ENCODE results near the gene PPP1CA. TPM values are rescaled to one million over a fixed set of nuclear protein-coding genes. Genes with fewer than 3 reads are reported as not detected.

PPP1CA gene
- total RNA-seq, 1 experiment from 2014 or later, result 668 TPM

- no peak for DNase-seq (ENCODE audit: low read depth in 1 of 2, low spot score in 2 of 2)
- H3K9me3 ChIP-seq (replicated peaks), result no peaks in the 10 kb centered on the region
- no peaks in the 10 kb centered on the region for H3K4me1 ChIP-seq (replicated peaks)
- H3K4me3 ChIP-seq, result no peak overlapping the region
- H3K36me3 ChIP-seq, result peaks cover 26% of the 10 kb centered on the region
- no peak overlapping the region for H3K27ac ChIP-seq
- no peaks in the 10 kb centered on the region for H3K27me3 ChIP-seq (replicated peaks)
These were observed 36.6 kb downstream of the PPP1CA start for GRCh38 chr11:67364783-67365722.

GRCh38 chr11:67364169-67364568, 37.5 kb downstream of the PPP1CA start:
- no peak overlapping the region for H3K4me3 ChIP-seq
- H3K9me3 ChIP-seq (replicated peaks), result no peaks in the 10 kb centered on the region
- DNase-seq (ENCODE audit: low read depth in 1 of 2, low spot score in 2 of 2), result no peak

GRCh38 chr11:67357831-67358670, 43.6 kb downstream of the PPP1CA start:
- H3K27ac ChIP-seq, result no peak overlapping the region
- no peak for DNase-seq (ENCODE audit: low read depth in 1 of 2, low spot score in 2 of 2)
- peaks cover 48% of the 10 kb centered on the region for H3K4me1 ChIP-seq (replicated peaks)
- H3K27me3 ChIP-seq (replicated peaks), result no peaks in the 10 kb centered on the region
- H3K9me3 ChIP-seq (replicated peaks), result no peaks in the 10 kb centered on the region
- H3K4me3 ChIP-seq, result no peak overlapping the region
- H3K36me3 ChIP-seq, result no peaks in the 10 kb centered on the region

More at GRCh38 chr11:67364169-67364568, 37.5 kb downstream of the PPP1CA start:
- Histone ChIP-seq H3K4me1 (replicated peaks) (no peaks in the 10 kb centered on the region), H3K27ac (no peak overlapping the region), H3K36me3 (peaks cover 22% of the 10 kb centered on the region), H3K27me3 (replicated peaks) (no peaks in the 10 kb centered on the region)

DNA sequence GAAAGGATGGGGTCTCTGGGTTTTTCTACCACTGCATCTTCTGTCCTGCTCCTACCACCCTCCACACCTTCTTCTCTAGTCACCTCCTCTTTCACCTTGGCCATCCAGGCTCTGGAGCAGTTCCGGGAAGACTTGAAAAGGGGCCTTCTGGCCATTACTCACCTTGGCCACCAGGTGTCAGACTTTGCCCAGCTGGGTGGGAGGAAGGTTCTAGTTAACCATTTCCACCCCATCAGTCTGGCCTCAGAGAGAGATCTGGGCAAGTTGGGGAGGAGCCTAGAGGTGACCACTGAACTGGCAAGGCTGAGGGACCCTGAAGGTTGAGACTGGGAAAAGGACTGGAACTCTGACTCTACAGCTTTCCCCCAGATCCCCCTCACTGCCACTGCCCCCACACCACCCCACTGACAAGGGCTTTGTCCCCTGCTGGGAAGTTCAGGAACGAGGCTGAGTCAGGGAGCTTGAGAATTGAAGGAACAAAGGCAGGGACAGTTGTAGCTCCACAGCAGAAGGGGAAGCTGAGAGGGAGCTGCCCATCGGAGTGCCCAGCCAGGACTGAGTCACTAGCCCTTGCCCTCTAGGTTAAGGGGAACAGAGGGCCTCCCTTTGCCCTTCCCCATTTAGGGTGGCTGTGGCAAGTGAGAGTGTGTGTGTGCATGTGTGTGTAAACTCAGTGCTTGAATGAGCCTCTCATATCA, 44.6 kb downstream of the PPP1CA start:
- Histone ChIP-seq H3K4me3 (no peak overlapping the region), H3K9me3 (replicated peaks) (no peaks in the 10 kb centered on the region), H3K36me3 (no peaks in the 10 kb centered on the region), H3K4me1 (replicated peaks) (peaks cover 58% of the 10 kb centered on the region), H3K27ac (no peak overlapping the region), H3K27me3 (replicated peaks) (no peaks in the 10 kb centered on the region)
- DNase-seq (ENCODE audit: low read depth in 1 of 2, low spot score in 2 of 2), result peak; percentile 88 to 91

- DNase-seq (ENCODE audit: low read depth in 1 of 2, low spot score in 2 of 2), result no peak
- H3K4me3 ChIP-seq, result no peak overlapping the region
- H3K27me3 ChIP-seq (replicated peaks), result no peaks in the 10 kb centered on the region
- no peaks in the 10 kb centered on the region for H3K9me3 ChIP-seq (replicated peaks)
- H3K27ac ChIP-seq, result no peak overlapping the region
- peaks cover 63% of the 10 kb centered on the region for H3K4me1 ChIP-seq (replicated peaks)
- H3K36me3 ChIP-seq, result no peaks in the 10 kb centered on the region; the same call in 1 of the 2 replicates
These were observed 45.2 kb downstream of the PPP1CA start for GRCh38 chr11:67356387-67356863.

DNA sequence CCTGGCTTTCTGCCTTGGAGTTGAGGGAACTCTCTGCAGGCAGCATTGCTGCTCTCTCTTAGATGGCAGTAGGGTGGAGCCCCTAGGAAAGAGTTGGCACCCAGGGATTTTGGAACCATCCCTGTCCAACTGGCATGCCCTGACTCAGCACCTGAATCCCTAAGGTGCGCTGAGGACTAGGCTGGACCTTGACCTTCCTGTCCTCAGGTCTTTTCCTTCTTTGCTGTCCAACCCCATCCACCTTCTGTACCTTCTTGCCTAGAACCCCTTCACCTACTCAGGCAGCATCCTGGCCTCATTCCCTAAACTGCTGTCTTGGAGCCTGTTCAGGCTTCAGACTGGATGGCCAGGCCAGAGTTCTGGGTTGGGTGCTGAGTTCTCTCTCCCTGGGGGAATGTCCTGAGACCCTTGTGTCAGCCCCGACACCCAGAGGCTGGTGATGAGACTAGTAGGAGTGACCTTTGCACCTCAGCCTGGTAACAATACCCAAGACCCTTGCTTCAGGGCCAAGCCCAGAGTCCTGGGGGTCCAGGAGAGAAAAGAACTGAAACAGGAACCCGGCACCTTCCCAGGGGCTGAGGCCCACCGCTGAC, 45.8 kb downstream of the PPP1CA start:
- H3K36me3 ChIP-seq, result peaks cover 2% of the 10 kb centered on the region; the same call in 1 of the 2 replicates
- H3K4me1 ChIP-seq (replicated peaks), result peaks cover 65% of the 10 kb centered on the region
- no peaks in the 10 kb centered on the region for H3K9me3 ChIP-seq (replicated peaks)
- DNase-seq (ENCODE audit: low read depth in 1 of 2, low spot score in 2 of 2), result no peak
- no peak overlapping the region for H3K27ac ChIP-seq
- no peaks in the 10 kb centered on the region for H3K27me3 ChIP-seq (replicated peaks)
- H3K4me3 ChIP-seq, result no peak overlapping the region

GRCh38 chr11:67355023-67355793, 46.5 kb downstream of the PPP1CA start:
- Histone ChIP-seq H3K4me3 (no peak overlapping the region), H3K36me3 (peaks cover 4% of the 10 kb centered on the region; the same call in 1 of the 2 replicates), H3K27me3 (replicated peaks) (no peaks in the 10 kb centered on the region), H3K4me1 (replicated peaks) (peaks cover 65% of the 10 kb centered on the region), H3K9me3 (replicated peaks) (no peaks in the 10 kb centered on the region), H3K27ac (peak overlapping the region; percentile 95)
- no peak for DNase-seq (ENCODE audit: low read depth in 1 of 2, low spot score in 2 of 2)

- H3K9me3 ChIP-seq (replicated peaks), result no peaks in the 10 kb centered on the region
- H3K4me1 ChIP-seq (replicated peaks), result peaks cover 65% of the 10 kb centered on the region
- no peaks in the 10 kb centered on the region for H3K27me3 ChIP-seq (replicated peaks)
- H3K4me3 ChIP-seq, result peak overlapping the region; percentile 46
- DNase-seq (ENCODE audit: low read depth in 1 of 2, low spot score in 2 of 2), result peak; percentile 95 to 97
- H3K36me3 ChIP-seq, result peaks cover 4% of the 10 kb centered on the region; the same call in 1 of the 2 replicates
- peak overlapping the region; percentile 95 for H3K27ac ChIP-seq
These were observed 47.3 kb downstream of the PPP1CA start for GRCh38 chr11:67354075-67355022.

DNA sequence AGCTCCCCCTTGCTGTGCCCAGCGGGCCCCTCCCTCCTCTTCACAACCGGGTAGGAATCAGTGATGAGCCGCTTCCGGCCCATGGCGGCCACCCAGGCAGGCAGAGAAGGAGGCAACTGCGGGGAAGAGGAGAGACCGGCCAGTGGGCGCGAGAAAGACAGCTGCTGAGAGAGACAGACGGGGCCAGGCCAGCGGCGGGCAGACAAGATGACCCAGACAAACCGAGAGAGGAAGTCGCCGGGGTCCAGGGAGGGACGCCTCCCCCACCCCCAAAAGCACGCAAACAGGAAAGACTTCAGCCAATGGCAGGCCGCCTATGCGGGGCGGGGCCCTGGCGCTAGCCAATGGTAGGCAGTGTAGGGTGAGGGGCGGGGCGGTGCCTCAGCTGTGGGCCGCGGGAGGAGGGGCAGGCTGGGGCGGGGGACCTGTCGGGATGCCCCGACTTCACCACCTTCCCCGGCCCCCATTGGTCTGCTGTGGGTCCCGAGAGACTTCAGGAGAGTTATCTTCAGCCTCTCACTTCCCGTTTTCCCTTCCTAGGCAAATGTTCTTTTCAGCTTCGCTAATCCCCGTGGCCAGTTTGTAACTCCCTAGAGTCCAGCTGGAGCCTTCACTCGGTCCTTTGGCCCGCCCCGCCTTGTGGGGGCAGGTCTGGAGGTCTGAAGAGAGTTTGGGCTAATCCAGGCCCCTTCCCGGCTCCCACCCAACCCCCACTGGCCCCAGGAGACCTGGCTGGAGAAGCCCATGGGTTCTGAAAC, 48.2 kb downstream of the PPP1CA start, which contains the start of gene POLD4:
Gene POLD4 (minus strand): TSS at position 230 of the 758 bp plus-strand sequence. CDS start 147 bp downstream, at position 83.
- H3K27me3 ChIP-seq (replicated peaks), result no peaks in the 10 kb centered on the region
- peaks cover 65% of the 10 kb centered on the region for H3K4me1 ChIP-seq (replicated peaks)
- peak; percentile 100 for DNase-seq (ENCODE audit: low read depth in 1 of 2, low spot score in 2 of 2)
- peaks cover 4% of the 10 kb centered on the region; the same call in 1 of the 2 replicates for H3K36me3 ChIP-seq
- H3K27ac ChIP-seq, result peak within 1 kb of the TSS; percentile 95
- H3K4me3 ChIP-seq, result peak within 1 kb of the TSS; percentile 46
- H3K9me3 ChIP-seq (replicated peaks), result no peaks in the 10 kb centered on the region

DNA sequence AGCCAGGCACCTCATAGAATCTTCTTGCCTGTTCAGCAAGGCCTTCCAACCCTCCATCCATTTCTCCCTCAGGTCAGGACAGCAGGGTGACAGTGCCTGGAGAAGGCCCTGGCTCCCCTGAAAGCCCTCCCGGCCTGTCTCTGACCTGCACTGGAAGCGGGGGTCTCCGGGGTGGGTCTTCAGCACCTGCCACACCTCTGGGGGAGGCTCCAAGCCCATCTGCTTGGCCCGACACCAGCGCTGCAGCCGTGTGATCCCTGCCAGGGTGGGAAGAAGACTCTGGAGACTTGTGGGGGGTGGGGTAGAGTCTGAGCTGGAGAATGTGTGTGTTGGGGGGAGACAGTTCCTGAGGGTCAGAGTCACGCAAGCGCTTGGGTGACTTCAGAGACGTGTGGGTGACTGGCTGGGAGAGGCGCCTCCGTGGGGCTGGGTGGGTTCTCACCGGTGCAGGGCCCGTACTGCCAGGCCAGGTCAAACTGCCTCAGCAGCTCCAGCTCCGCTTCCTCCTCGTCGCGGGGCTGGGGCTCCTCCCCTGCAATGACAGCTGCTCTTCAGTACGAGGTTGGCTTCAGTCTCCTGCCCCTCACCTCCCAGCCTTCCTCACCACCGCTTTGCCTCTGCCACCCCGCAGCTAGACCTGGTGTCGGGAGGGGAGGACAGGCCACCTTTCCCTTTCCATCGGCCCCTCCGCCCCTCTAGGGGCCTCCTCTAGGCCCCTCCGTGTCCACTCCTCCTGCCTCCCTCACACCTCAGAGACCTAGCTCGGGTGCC, 48.9 kb downstream of the PPP1CA start:
- H3K4me1 ChIP-seq (replicated peaks), result peaks cover 60% of the 10 kb centered on the region

More for the DNA sequence above, 48.9 kb downstream of the PPP1CA start:
- Histone ChIP-seq H3K27ac (peak overlapping the region; percentile 95), H3K36me3 (peaks cover 4% of the 10 kb centered on the region; the same call in 1 of the 2 replicates), H3K9me3 (replicated peaks) (no peaks in the 10 kb centered on the region), H3K4me3 (peak overlapping the region; percentile 46), H3K27me3 (replicated peaks) (no peaks in the 10 kb centered on the region)
- DNase-seq (ENCODE audit: low read depth in 1 of 2, low spot score in 2 of 2), result peak; percentile 30 to 76

All from SJSA1 (cell line).